Right lobe of liver (tissue), 6 donors: ENCODE results near the gene TMEM238L. TPM values are rescaled to one million over a fixed set of nuclear protein-coding genes. Genes with fewer than 3 reads are reported as not detected.

Experiments used
- ATAC-seq, 4 donors: fragments of 200-7000 bp; cut with Tn5 transposase; one replicate each; pipeline ENCODE4 v1.9.1; 2020; ENCODE audit warnings: mild to moderate bottlenecking in 4 of 4, moderate library complexity in 4 of 4
- DNase-seq, 3 donors: peaks; one replicate each; pipeline ENCODE4 v3.0.0-alpha.2; 2020
- H3K27ac ChIP-seq, 3 donors: fragments of 200-600 bp; one replicate each; pipeline ENCODE4 v1.8.0; 2022
- H3K27me3 ChIP-seq, 2 donors: fragments of 200-600 bp; one replicate each; pipeline ENCODE4 v1.8.0; 2022
- H3K36me3 ChIP-seq, 4 donors: fragments of 200-600 bp; sonication (generic) in 1 of 4; one replicate each; pipeline versions ENCODE4 v1.5.1 to v1.8.0; 2017 to 2022; ENCODE audit warnings: control low read depth in 1 of 4
- H3K4me1 ChIP-seq, 4 donors: fragments of 200-600 bp; sonication (generic) in 1 of 4; one replicate each; pipeline versions ENCODE4 v1.5.1 to v1.8.0; 2017 to 2022; ENCODE audit warnings: control low read depth in 1 of 4
- H3K4me3 ChIP-seq, 3 donors: fragments of 200-600 bp; one replicate each; pipeline ENCODE4 v1.8.0; 2022
- H3K9me3 ChIP-seq, 4 donors: fragments of 200-600 bp; sonication (generic) in 1 of 4; one replicate each; pipeline versions ENCODE4 v1.5.1 to v1.8.0; 2017 to 2022; ENCODE audit warnings: control low read depth in 1 of 4
- CTCF ChIP-seq, 4 donors: fragments of 200-600 bp in 3 of 4; fragments of 450-650 bp in 1 of 4; IDR thresholded peaks; one replicate each; pipeline versions ENCODE4 v1.5.1 to v1.8.0; 2016 to 2022; ENCODE audit warnings: antibody characterized with exemption in 4 of 4, mild to moderate bottlenecking in 2 of 4
- POLR2A ChIP-seq: fragments of 450-650 bp; IDR thresholded peaks from one replicate; pipeline ENCODE4 v1.6.1; 2017; ENCODE audit warnings: antibody characterized with exemption, mild to moderate bottlenecking
- WGBS: methylation state at CpG from one replicate; pipeline ENCODE4 v1.1.6; 2018; ENCODE audit warnings: low coverage, low lambda C conversion rate; ENCODE audit not compliant: insufficient coverage; ENCODE audit errors: missing lambda C conversion rate; 5-methylcytosine and 5-hydroxymethylcytosine counted together
- intact Hi-C, 2 donors: fragments of 100-400 bp; cut with DNase I; formaldehyde crosslinking; loops; one replicate each; pipeline versions ENCODE4 v1.11.2 to v1.14.1; 2022
- total RNA-seq, 6 experiments: library from RNA; depleted of rRNA in 2 of 6; stranded (reverse); fragments of >200 nt in 2 of 6; fragmentation: NEBNext Ultra II Directional in 3 of 6; extraction: Animal tissue kit (Norgen Biotek cat#: 25700) in 3 of 6; gene quantifications; one replicate each; pipeline versions ENCODE4 v1.1.0 to v1.2.4, GENCODE V29; 2016 to 2023
- donor health status: DM: no; HTN: yes; CAD: no.
- donor health status: DM: no; HTN: no; CAD: no.
- donor health status: DM: no; HTN: no; CAD: no.
- donor health status: DM: no; HTN: yes; CAD: no.
- donor health status: DM: no; HTN: yes; CAD: no.

The TMEM238L gene
- total RNA-seq, 6 experiments from 2014 or later: not detected

GRCh38 chr17:10752696-10753095, 51.2 kb downstream of the TMEM238L start:
- Histone ChIP-seq H3K36me3 (no peaks in the 10 kb centered on the region), H3K4me1 (peaks cover 0 to 27% (median 14%) of the 10 kb centered on the region in 4 donors), H3K27ac (no peak overlapping the region), H3K9me3 (no peaks in the 10 kb centered on the region), H3K27me3 (no peaks in the 10 kb centered on the region), H3K4me3 (no peak overlapping the region)
- WGBS: 89% methylated on average over 9 of the region's 10 CpGs
- DNase-seq (no peak), ATAC-seq (no peak)
- intact Hi-C loops: no loop called here
- TF ChIP-seq CTCF (IDR thresholded peaks at IDR 0.05) (no peak), POLR2A (no peak)

GRCh38 chr17:10751563-10751962, 52.3 kb downstream of the TMEM238L start:
- Histone ChIP-seq H3K4me1 (peaks cover 0 to 16% (median 6%) of the 10 kb centered on the region in 4 donors), H3K27me3 (no peaks in the 10 kb centered on the region), H3K36me3 (no peaks in the 10 kb centered on the region), H3K27ac (no peak overlapping the region), H3K4me3 (no peak overlapping the region), H3K9me3 (no peaks in the 10 kb centered on the region)
- DNase-seq (no peak), ATAC-seq (peak in 1 of 4 donors; percentile 18)
- TF ChIP-seq CTCF (IDR thresholded peaks at IDR 0.05) (no peak), POLR2A (no peak)
- intact Hi-C loops: no loop called here
- WGBS: 60% methylated on average over 3 of the region's 3 CpGs

GRCh38 chr17:10750210-10750609, 53.7 kb downstream of the TMEM238L start:
- DNase-seq (no peak), ATAC-seq (peak in 3 of 4 donors; percentile 15 to 39 (median 24))
- intact Hi-C loops: no loop called here
- no peaks in the 10 kb centered on the region for H3K36me3 ChIP-seq
- H3K27me3 ChIP-seq: no peaks in the 10 kb centered on the region
- H3K4me3 ChIP-seq: no peak overlapping the region
- 85% methylated on average over 4 of the region's 4 CpGs for WGBS
- H3K27ac ChIP-seq: no peak overlapping the region
- no peaks in the 10 kb centered on the region for H3K9me3 ChIP-seq
- H3K4me1 ChIP-seq: peaks cover 0 to 5% (median 0%) of the 10 kb centered on the region in 4 donors
- TF ChIP-seq CTCF (IDR thresholded peaks at IDR 0.05): no peak
- no peak for TF ChIP-seq POLR2A

- no peaks in the 10 kb centered on the region for H3K9me3 ChIP-seq
- H3K4me1 ChIP-seq: peaks cover 0 to 5% (median 0%) of the 10 kb centered on the region in 4 donors
- WGBS: 80% methylated on average over 4 of the region's 9 CpGs
- TF ChIP-seq POLR2A (no peak), CTCF (IDR thresholded peaks at IDR 0.05) (no peak)
- H3K27ac ChIP-seq: no peak overlapping the region
- H3K4me3 ChIP-seq: no peak overlapping the region
- ATAC-seq (peak in 1 of 4 donors; percentile 19), DNase-seq (no peak)
- no peaks in the 10 kb centered on the region for H3K36me3 ChIP-seq
- intact Hi-C loops: loop anchor here in 1 of 2 donors (10.0 kb wide), 1 partner anchor 96 kb away; no protein-coding TSS in a partner anchor
- H3K27me3 ChIP-seq: no peaks in the 10 kb centered on the region
Observed at GRCh38 chr17:10748531-10749181, 55.2 kb downstream of the TMEM238L start.
